Measurements from ENCODE around the gene HMOX2. TPM values are rescaled to one million over a fixed set of nuclear protein-coding genes. Genes with fewer than 3 reads are reported as not detected.

The HMOX2 gene
- 30.9 TPM for polyA plus RNA-seq (2013, experiment 1 of 2)
- 25.1 TPM for polyA plus RNA-seq (2013, experiment 2 of 2)

DNA sequence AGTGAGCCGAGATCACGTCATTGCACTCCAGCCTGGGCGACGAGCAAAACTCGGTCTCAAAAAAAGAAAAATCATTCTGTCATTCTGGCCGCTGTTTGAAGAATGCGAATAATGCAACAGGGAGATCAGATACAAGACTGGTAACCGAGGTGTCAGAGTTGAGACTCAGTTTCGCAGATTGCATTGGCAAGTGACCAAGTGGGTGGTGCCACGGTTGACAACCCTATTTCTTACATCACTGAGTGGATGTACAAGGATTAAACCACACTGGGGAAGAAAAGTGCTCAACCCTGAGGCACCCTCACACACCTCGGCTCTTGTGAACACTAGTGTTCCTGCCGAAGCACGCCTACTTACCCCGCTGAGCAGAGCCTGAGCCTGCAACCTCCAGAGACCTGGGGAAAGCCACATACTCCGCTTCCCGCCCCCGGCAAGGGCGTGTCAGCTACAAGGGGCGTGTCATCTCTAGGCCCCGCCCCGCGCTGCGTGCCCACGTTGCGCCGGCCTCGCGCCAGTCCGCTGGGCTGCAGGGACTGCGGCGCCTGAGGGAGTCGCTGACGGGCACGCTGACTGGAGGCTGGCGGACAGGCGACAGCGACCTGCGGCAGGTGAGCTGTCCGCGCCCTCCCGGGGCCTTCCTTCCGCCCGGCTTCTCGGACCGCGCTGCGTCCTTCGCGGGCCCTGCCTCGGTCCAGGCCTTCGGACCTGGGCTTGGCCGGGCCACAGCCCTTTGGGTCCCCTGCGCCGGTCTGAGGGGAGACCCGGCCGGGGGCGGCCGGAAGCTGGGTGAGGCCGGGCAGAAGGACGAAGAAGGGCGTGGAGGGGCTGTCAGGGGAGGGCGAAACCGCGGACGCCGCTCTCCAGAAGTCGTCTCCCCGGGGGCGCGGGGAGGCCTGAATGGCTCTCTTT, at the start of gene HMOX2:
Gene HMOX2 (plus strand): TSS at position 519 of the 909 bp plus-strand sequence. CDS start 29,127 bp downstream, outside the sequence.
- Histone ChIP-seq H3K4me1 (ENCODE audit: insufficient read depth, low read length) (no peaks in the 10 kb centered on the region), H3K4me3 (ENCODE audit: low read length) (peak within 1 kb of the TSS; percentile 67), H3K27me3 (ENCODE audit: insufficient read depth, low read length) (0 out of 2 replicates have a peak, but pooled peaks cover 5% of the 10 kb centered on the region), H3K9ac (ENCODE audit: low read depth, low read length) (0 out of 2 replicates have a peak within 1 kb of the TSS, but pooled peaks have one; percentile 22), H3K36me3 (ENCODE audit: insufficient read depth, low read length) (peaks cover 5% of the 10 kb centered on the region), H3K9me3 (ENCODE audit: insufficient read depth, low read depth, low read length) (peaks cover 5% of the 10 kb centered on the region; the same call in 1 of the 2 replicates), H3K27ac (ENCODE audit: low read depth, low read length) (no peak within 1 kb of the TSS)
- WGBS, result 12% methylated on average over 70 of the region's 70 CpGs

DNA sequence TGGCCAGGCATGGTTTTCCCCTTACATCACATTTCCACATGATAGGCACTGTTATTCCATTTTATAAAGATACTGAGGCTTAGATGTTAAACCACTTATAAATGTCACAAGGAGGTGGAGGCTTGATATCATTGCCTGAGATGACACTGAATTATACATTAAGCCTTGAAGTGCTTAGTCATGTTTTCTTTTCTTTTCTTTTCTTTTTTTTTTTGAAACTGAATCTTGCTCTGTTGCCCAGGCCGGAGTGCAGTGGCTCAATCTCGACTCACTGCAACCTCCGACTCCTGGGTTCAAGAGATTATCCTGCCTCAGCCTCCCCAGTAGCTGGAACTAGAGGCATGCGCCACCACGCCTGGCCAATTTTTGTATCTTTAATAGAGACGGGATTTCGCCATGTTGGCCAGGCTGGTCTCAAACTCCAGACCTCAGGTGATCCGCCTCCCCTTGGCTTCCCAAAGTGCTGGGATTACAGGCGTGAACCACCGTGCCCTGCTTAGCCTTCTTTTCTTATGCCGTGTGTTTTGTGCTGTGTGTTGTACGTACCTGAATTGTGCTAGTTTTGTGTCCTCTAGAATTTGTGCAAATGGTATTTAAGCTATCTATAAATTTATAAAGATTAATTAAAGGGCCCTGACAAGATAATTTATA, 49.4 kb upstream of the HMOX2 start:
- 94% methylated on average over 10 of the region's 12 CpGs for WGBS
- Histone ChIP-seq H3K9me3 (ENCODE audit: insufficient read depth, low read depth, low read length) (no peaks in the 10 kb centered on the region), H3K4me3 (ENCODE audit: low read length) (peak overlapping the region; percentile 86), H3K9ac (ENCODE audit: low read depth, low read length) (peak overlapping the region; percentile 93), H3K4me1 (ENCODE audit: insufficient read depth, low read length) (peaks cover 4% of the 10 kb centered on the region; the same call in 1 of the 2 replicates), H3K27ac (ENCODE audit: low read depth, low read length) (no peak overlapping the region), H3K36me3 (ENCODE audit: insufficient read depth, low read length) (peaks cover 19% of the 10 kb centered on the region), H3K27me3 (ENCODE audit: insufficient read depth, low read length) (no peaks in the 10 kb centered on the region)

DNA sequence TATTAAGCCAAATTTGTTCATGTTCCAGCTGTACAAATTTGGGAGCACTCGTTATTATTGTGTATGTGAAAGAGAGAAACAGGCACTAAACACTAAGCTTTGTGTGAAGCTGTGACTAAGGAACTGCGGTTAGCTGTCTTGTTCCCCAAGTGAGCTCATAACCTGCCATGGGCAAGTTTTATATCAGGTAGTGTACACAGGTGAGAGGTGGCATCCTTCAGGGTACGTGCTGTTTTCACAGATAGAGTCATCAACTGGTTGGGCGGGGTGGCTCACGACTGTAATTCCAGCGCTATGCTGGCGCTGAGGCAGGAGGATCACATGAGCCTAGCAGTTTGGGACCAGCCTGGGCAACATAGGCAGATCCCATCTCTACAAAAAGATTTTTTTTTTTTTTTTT, 47.7 kb upstream of the HMOX2 start:
- H3K4me1 ChIP-seq (ENCODE audit: insufficient read depth, low read length), result peaks cover 4% of the 10 kb centered on the region; the same call in 1 of the 2 replicates
- H3K27ac ChIP-seq (ENCODE audit: low read depth, low read length), result no peak overlapping the region
- H3K36me3 ChIP-seq (ENCODE audit: insufficient read depth, low read length), result peaks cover 21% of the 10 kb centered on the region
- no peaks in the 10 kb centered on the region for H3K9me3 ChIP-seq (ENCODE audit: insufficient read depth, low read depth, low read length)
- H3K4me3 ChIP-seq (ENCODE audit: low read length), result no peak overlapping the region
- 98% methylated on average over 7 of the region's 7 CpGs for WGBS
- no peak overlapping the region for H3K9ac ChIP-seq (ENCODE audit: low read depth, low read length)
- H3K27me3 ChIP-seq (ENCODE audit: insufficient read depth, low read length), result no peaks in the 10 kb centered on the region

- WGBS, result 96% methylated on average over 9 of the region's 9 CpGs
- H3K27ac ChIP-seq (ENCODE audit: low read depth, low read length), result no peak overlapping the region
- H3K4me3 ChIP-seq (ENCODE audit: low read length), result no peak overlapping the region
- no peaks in the 10 kb centered on the region for H3K9me3 ChIP-seq (ENCODE audit: insufficient read depth, low read depth, low read length)
- no peaks in the 10 kb centered on the region for H3K4me1 ChIP-seq (ENCODE audit: insufficient read depth, low read length)
- H3K36me3 ChIP-seq (ENCODE audit: insufficient read depth, low read length), result peaks cover 44% of the 10 kb centered on the region
- no peaks in the 10 kb centered on the region for H3K27me3 ChIP-seq (ENCODE audit: insufficient read depth, low read length)
- H3K9ac ChIP-seq (ENCODE audit: low read depth, low read length), result no peak overlapping the region
Observed at GRCh38 chr16:4431023-4431422, 45.2 kb upstream of the HMOX2 start.

GRCh38 chr16:4433228-4433627, 43.0 kb upstream of the HMOX2 start:
- Histone ChIP-seq H3K27ac (ENCODE audit: low read depth, low read length) (no peak overlapping the region), H3K9me3 (ENCODE audit: insufficient read depth, low read depth, low read length) (no peaks in the 10 kb centered on the region), H3K27me3 (ENCODE audit: insufficient read depth, low read length) (no peaks in the 10 kb centered on the region), H3K36me3 (ENCODE audit: insufficient read depth, low read length) (peaks cover 57% of the 10 kb centered on the region), H3K4me1 (ENCODE audit: insufficient read depth, low read length) (no peaks in the 10 kb centered on the region), H3K4me3 (ENCODE audit: low read length) (no peak overlapping the region), H3K9ac (ENCODE audit: low read depth, low read length) (no peak overlapping the region)
- WGBS, result 80% methylated on average over 4 of the region's 4 CpGs

DNA sequence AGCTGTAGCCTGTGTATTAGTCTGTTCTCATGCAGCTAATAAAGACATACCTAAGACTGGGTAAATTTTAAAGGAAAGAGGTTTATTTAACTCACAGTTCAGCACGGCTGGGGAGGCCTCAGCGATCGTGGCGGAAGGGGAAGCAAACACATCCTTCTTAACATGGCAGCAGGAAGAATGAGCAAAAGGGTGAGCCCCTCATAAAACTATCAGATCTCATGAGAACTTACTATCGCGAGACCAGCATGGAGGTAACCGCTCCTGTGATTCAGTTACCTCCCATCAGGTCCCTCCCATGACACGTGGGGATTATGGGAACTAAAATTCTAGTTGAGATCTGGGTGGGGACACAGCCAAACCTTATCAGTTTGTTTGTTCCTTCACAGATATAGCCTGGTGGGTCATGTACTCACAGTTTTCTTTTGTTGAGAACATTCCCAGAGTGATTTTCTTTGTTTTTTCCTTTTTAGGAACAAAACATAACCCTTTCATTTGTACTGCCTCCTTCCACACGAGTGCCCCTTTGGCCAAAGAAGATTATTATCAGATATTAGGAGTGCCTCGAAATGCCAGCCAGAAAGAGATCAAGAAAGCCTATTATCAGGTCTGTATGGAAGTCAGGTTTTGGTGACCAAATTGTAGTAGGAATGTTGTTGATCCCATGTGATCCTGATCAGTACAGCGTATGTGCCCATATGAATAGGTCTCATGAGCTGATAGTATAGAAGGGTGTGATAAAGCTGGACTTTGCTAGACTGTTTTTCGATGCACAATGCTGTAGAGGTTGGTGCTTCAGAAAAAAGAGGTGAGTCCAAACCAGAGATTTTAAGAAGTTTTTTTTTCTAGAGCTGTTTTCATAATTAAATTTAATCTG, 42.0 kb upstream of the HMOX2 start:
- Histone ChIP-seq H3K27me3 (ENCODE audit: insufficient read depth, low read length) (no peaks in the 10 kb centered on the region), H3K4me1 (ENCODE audit: insufficient read depth, low read length) (no peaks in the 10 kb centered on the region), H3K36me3 (ENCODE audit: insufficient read depth, low read length) (peaks cover 63% of the 10 kb centered on the region), H3K9me3 (ENCODE audit: insufficient read depth, low read depth, low read length) (no peaks in the 10 kb centered on the region), H3K4me3 (ENCODE audit: low read length) (no peak overlapping the region), H3K27ac (ENCODE audit: low read depth, low read length) (no peak overlapping the region), H3K9ac (ENCODE audit: low read depth, low read length) (no peak overlapping the region)
- 95% methylated on average over 12 of the region's 12 CpGs for WGBS

- Histone ChIP-seq H3K4me3 (ENCODE audit: low read length) (no peak overlapping the region), H3K4me1 (ENCODE audit: insufficient read depth, low read length) (no peaks in the 10 kb centered on the region), H3K36me3 (ENCODE audit: insufficient read depth, low read length) (peaks cover 74% of the 10 kb centered on the region), H3K27ac (ENCODE audit: low read depth, low read length) (no peak overlapping the region), H3K27me3 (ENCODE audit: insufficient read depth, low read length) (no peaks in the 10 kb centered on the region), H3K9me3 (ENCODE audit: insufficient read depth, low read depth, low read length) (no peaks in the 10 kb centered on the region), H3K9ac (ENCODE audit: low read depth, low read length) (no peak overlapping the region)
- WGBS, result 84% methylated on average over 8 of the region's 8 CpGs
Observed at GRCh38 chr16:4435337-4436067, 40.7 kb upstream of the HMOX2 start.

- H3K27ac ChIP-seq (ENCODE audit: low read depth, low read length), result no peak overlapping the region
- no peaks in the 10 kb centered on the region for H3K27me3 ChIP-seq (ENCODE audit: insufficient read depth, low read length)
- 97% methylated on average over 3 of the region's 3 CpGs for WGBS
- H3K36me3 ChIP-seq (ENCODE audit: insufficient read depth, low read length), result peaks cover 82% of the 10 kb centered on the region
- H3K4me3 ChIP-seq (ENCODE audit: low read length), result no peak overlapping the region
- no peaks in the 10 kb centered on the region for H3K9me3 ChIP-seq (ENCODE audit: insufficient read depth, low read depth, low read length)
- no peaks in the 10 kb centered on the region for H3K4me1 ChIP-seq (ENCODE audit: insufficient read depth, low read length)
- no peak overlapping the region for H3K9ac ChIP-seq (ENCODE audit: low read depth, low read length)
Observed at GRCh38 chr16:4437366-4437765, 38.8 kb upstream of the HMOX2 start.

- H3K4me3 ChIP-seq (ENCODE audit: low read length), result no peak overlapping the region
- H3K4me1 ChIP-seq (ENCODE audit: insufficient read depth, low read length), result no peaks in the 10 kb centered on the region
- H3K9ac ChIP-seq (ENCODE audit: low read depth, low read length), result no peak overlapping the region
- no peaks in the 10 kb centered on the region for H3K9me3 ChIP-seq (ENCODE audit: insufficient read depth, low read depth, low read length)
- 92% methylated on average over 11 of the region's 11 CpGs for WGBS
- no peaks in the 10 kb centered on the region for H3K27me3 ChIP-seq (ENCODE audit: insufficient read depth, low read length)
- H3K27ac ChIP-seq (ENCODE audit: low read depth, low read length), result no peak overlapping the region
- H3K36me3 ChIP-seq (ENCODE audit: insufficient read depth, low read length), result peaks cover 92% of the 10 kb centered on the region
Observed at GRCh38 chr16:4442371-4442770, 33.8 kb upstream of the HMOX2 start.

DNA sequence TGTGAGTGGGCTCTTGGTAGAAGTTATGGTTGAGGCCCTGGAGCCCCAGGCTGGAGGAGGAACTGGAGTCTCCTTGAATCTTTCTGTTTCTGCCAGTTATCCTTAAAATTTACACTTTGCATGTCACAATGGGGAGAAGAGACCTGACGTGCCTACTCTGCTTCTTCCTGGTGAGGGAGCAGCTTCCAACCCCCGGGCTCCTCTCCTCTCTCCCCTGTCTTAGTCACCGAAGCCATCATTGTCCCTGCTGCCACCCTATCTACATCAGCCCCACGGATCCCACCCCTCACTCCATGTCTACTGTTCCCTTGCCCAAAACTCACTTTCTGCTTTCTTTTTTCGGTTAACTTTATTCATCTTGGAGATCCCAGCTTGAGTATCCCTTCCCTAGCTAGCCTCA, 32.9 kb upstream of the HMOX2 start:
- 75% methylated on average over 5 of the region's 5 CpGs for whole genome bisulfite sequencing
- peaks cover 93% of the 10 kb centered on the region for H3K36me3 ChIP-seq (ENCODE audit: insufficient read depth, low read length)

More for the DNA sequence above, 32.9 kb upstream of the HMOX2 start:
- Histone ChIP-seq H3K27me3 (ENCODE audit: insufficient read depth, low read length) (no peaks in the 10 kb centered on the region), H3K4me3 (ENCODE audit: low read length) (no peak overlapping the region), H3K27ac (ENCODE audit: low read depth, low read length) (no peak overlapping the region), H3K4me1 (ENCODE audit: insufficient read depth, low read length) (no peaks in the 10 kb centered on the region), H3K9ac (ENCODE audit: low read depth, low read length) (no peak overlapping the region), H3K9me3 (ENCODE audit: insufficient read depth, low read depth, low read length) (no peaks in the 10 kb centered on the region)

All from HUES64 (cell line).